CD4-positive, alpha-beta T cell treated with Interleukin-6 for 4 hours (primary cell): ENCODE measurements around the gene TOP2B.

Experiments used
- DNase-seq: peaks from one replicate; pipeline ENCODE4 v3.0.0-alpha.2; 2020; ENCODE audit warnings: mixed read lengths

The TOP2B gene

DNA sequence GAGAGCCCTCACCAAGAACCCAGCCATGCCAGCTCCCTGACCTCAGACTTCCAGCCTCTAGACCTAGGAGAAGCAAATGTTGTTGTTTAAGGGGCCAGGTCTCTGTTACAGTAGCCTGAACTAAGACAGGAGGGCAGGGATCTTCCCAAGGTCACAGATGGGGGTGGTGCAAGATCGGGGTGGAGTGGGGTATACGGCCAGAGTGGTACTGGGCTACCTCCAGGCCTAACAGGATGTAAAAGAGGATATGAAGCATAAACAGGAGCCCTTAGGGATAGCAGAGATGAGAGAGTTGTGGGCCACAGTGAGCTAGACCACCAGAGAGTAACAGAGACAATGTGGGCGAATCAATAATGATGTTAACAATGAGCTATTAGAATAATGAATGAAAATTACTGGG is 82.9 kb downstream of the TOP2B start:
- no peak for DNase-seq

DNA sequence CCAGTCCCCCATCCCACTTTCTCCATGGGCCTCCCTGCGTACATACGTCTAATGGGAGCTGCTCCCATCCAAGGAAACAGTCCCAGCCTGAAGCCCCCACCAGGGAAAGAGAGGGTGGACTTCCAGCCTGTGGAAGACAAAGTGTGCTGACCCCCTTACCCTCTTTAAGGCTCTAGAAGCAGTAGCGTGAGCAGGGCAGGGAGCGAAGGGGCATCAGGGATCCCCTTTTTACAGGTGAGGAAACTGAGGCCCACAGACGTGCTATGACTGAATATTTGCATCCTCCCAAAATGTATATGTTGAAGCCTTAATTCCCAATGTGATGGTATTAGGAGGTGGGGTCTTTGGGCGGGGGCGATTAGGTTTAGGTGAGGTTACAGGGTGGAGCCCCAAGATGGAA is 83.4 kb downstream of the TOP2B start:
- DNase-seq, result no peak

DNA sequence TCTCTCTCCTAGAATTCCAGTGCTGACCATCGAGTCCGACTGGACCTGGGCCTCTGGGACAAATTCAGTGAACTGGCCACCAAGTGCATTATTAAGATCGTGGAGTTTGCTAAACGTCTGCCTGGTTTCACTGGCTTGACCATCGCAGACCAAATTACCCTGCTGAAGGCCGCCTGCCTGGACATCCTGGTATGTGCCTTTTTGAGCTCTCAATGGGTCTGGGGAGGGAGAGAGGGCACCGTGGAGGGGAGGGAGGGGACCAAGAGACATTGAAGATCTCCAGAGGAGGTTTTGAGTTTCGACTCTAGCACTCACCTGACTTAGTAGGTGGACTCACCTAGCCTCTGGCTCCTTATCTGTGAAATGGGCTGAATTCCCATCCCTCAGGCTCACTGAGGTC is 84.2 kb downstream of the TOP2B start:
- no peak for DNase-seq

GRCh38 chr3:25578059-25578458 is 86.6 kb downstream of the TOP2B start:
- DNase-seq, result no peak

GRCh38 chr3:25576831-25577454 is 87.8 kb downstream of the TOP2B start:
- DNase-seq, result no peak

GRCh38 chr3:25576146-25576545 is 88.6 kb downstream of the TOP2B start:
- no peak for DNase-seq

GRCh38 chr3:25575001-25575400 is 89.7 kb downstream of the TOP2B start:
- DNase-seq, result no peak

GRCh38 chr3:25574172-25574765 is 90.4 kb downstream of the TOP2B start:
- no peak for DNase-seq

DNA sequence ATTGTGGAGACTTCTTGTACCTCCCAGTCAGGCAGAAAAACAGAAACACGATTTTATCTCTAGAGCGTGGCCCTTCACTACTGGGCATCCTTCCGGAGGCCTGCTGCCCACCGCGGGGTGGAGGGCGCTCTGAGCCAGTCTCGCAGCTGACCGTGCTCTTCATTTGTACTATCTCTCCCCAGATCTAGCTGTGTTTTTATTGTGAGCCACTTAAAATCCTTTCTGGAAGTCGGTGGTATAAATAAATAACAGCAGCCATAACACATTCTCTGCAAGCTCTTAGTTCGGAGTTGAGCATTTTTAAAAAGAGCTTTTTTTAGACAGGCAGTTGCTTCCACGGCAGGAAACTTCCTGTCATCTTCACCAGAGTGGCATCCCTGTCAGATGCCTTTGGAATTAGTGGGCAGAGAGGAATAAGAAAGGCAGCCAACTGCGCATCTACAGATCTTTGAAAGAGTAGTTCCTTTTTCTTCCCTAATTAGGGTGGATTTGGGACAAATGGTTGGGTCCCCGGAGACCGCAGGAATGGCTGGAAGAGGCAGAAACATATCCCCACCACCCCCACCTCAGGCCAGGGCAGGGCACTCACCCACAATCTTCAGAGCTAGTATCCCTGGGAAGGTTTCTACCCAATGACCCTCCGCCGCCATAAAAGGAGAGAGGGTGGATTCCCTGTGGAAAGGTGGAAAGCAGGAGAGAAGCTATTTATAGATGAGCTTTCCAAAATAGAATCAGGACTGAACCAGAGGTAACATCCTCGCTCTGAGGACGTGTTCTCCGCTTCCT is 91.1 kb downstream of the TOP2B start:
- DNase-seq, result no peak

GRCh38 chr3:25572919-25573385 is 91.8 kb downstream of the TOP2B start:
- DNase-seq, result no peak

GRCh38 chr3:25572336-25572735 is 92.4 kb downstream of the TOP2B start:
- no peak for DNase-seq

GRCh38 chr3:25571285-25571684 is 93.4 kb downstream of the TOP2B start:
- no peak for DNase-seq

GRCh38 chr3:25568525-25569078 is 96.1 kb downstream of the TOP2B start:
- no peak for DNase-seq

GRCh38 chr3:25567806-25568524 is 96.7 kb downstream of the TOP2B start:
- no peak for DNase-seq

GRCh38 chr3:25567388-25567787 is 97.3 kb downstream of the TOP2B start:
- no peak for DNase-seq

DNA sequence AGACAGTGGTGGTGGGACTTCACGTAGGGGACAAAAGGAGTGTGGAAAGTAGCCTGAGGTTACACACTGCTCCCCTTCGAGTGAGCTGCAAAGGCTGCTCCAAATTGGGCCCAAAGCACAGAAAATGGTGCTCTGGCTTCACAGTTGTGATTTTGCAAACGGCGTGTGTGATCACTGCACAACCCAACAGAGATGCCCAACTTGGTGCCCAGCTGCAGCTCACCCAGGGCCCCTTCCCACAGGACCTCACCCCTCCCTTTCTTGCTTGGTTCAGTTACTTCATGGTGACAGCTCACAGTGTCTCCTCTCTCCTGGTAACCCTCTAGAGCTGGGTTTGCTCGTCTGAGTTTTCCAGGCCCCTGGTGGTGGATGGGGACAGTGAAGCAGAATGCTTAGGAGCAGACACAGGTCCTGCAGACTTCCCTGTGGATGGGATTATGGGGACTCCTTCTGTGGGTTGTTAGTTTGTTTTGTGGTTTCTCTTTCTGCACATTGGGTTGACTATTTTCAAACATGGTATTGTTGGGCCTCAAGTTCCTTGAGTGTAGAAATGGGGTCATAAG is 98.3 kb downstream of the TOP2B start:
- DNase-seq, result no peak

DNA sequence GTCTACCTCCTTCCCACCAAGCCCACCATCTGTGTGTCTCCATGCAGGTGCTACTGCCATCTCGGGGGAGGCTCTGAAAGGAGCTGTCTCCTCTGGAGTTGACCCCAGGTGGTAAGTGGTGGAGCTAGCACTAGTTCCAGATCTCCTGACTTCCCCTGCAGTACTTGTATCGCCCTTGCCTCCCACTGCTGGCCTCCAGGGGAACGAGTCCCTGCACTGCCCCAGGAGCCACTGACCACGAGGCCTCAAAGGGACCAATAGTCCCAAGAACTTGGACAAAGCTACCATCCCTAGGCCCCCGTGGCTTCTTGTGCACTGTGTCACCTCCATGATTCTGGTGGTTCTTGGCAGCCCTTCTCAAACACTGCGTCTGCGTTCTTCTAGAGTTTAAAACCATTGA is 98.9 kb downstream of the TOP2B start:
- DNase-seq, result no peak

GRCh38 chr3:25564075-25564474 is 100.6 kb downstream of the TOP2B start:
- DNase-seq, result no peak

DNA sequence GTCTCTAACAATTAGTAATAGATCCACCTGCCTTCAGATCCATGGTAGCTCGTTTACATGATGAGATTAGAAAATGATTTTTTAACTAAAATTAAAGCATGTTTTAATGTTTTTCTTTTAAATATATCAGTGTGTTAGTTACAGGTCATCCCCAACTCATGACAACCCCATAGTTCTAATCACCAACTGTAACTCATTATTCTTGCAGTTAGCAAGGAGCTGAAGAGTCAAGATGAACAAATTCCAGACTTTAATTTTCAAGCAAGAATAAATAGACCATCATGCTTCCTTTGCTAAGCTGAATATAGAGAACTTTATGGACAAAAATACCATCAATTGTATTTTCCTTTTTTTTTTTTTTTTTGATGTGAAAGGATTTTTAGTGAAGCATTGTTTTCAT is 101.1 kb downstream of the TOP2B start:
- DNase-seq, result no peak

- no peak for DNase-seq
Observed at GRCh38 chr3:25558796-25559195, 105.9 kb downstream of the TOP2B start.

GRCh38 chr3:25558121-25558520 is 106.6 kb downstream of the TOP2B start:
- no peak for DNase-seq

DNA sequence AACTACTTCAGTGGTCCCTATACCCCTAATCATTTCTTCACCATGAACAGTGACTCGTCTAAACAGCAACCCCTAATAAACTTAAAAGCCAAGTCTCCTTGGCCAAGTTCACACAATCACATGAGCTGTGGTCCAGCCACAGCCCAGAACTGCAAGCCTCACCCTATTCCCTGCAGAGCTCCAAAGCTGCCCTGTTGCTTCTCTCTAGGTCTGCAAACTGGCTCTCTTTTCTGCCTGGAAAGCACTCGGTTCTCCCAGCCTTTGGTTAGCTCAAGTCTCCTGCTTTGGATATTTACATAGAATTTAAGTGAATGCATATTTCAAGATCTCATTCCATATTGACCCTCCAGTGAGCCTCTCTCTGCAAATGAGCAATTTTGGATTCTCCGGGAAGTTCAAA is 107.0 kb downstream of the TOP2B start:
- DNase-seq, result no peak

GRCh38 chr3:25556447-25556846 is 108.3 kb downstream of the TOP2B start:
- no peak for DNase-seq
